Activated B cell treated with CpG ODN at 0.5 μM for 24 hours (primary cell): ENCODE measurements around the gene TUBE1. TPM values are rescaled to one million over a fixed set of nuclear protein-coding genes. Genes with fewer than 3 reads are reported as not detected.

Experiments used
- ATAC-seq: fragments of 200-7000 bp; cut with Tn5 transposase; one replicate; pipeline ENCODE4 v1.10.0; 2021; ENCODE audit warnings: low read depth, mild to moderate bottlenecking, moderate library complexity
- CTCF ChIA-PET: fragments of 350-600 bp; sonication (Branson Sonifier 250); formaldehyde crosslinking; loops from one replicate; lab custom pipeline; 2021; ENCODE audit warnings: antibody characterized with exemption; lab: Charles Lee
- POLR2A ChIA-PET: fragments of 350-600 bp; sonication (Branson Sonifier 250); formaldehyde crosslinking; loops from one replicate; lab custom pipeline; 2021; ENCODE audit warnings: antibody characterized with exemption; lab: Charles Lee
- DNase-seq: peaks from one replicate; pipeline ENCODE4 v3.0.0; 2022
- H3K27ac Mint-ChIP-seq: one replicate; pipeline ENCODE4 v1.8.0; 2020; ENCODE audit warnings: mixed read lengths
- H3K27me3 Mint-ChIP-seq: one replicate; pipeline ENCODE4 v1.8.0; 2021; ENCODE audit warnings: mixed read lengths
- H3K36me3 Mint-ChIP-seq: one replicate; pipeline ENCODE4 v1.8.0; 2021; ENCODE audit warnings: low read depth, mixed read lengths
- H3K4me1 Mint-ChIP-seq: one replicate; pipeline ENCODE4 v1.8.0; 2021; ENCODE audit warnings: mixed read lengths
- H3K4me3 Mint-ChIP-seq: one replicate; pipeline ENCODE4 v1.8.0; 2020; ENCODE audit warnings: mild to moderate bottlenecking, mixed read lengths
- H3K9me3 Mint-ChIP-seq: one replicate; pipeline ENCODE4 v1.8.0; 2020; ENCODE audit warnings: mixed read lengths
- CTCF ChIP-seq: fragments of 200-600 bp; IDR thresholded peaks from one replicate; pipeline ENCODE4 v1.8.0; 2022; ENCODE audit warnings: antibody characterized with exemption, mild to moderate bottlenecking
- intact Hi-C: fragments of 100-400 bp; cut with micrococcal nuclease; formaldehyde crosslinking; loops from one replicate; pipeline ENCODE4 v1.15.1; 2024
- total RNA-seq: library from RNA; stranded (reverse); gene quantifications from 2 replicates; pipeline ENCODE4 v1.2.3, GENCODE V29; 2022

Gene TUBE1
- total RNA-seq, 1 donor from 2014 or later, result 28.0 TPM

GRCh38 chr6:112065426-112065986, 21.8 kb downstream of the TUBE1 start:
- no peak for DNase-seq
- Mint-ChIP-seq H3K9me3 (no peaks in the 10 kb centered on the region), H3K4me3 (no peak overlapping the region), H3K27me3 (no peaks in the 10 kb centered on the region), H3K36me3 (peaks cover 6% of the 10 kb centered on the region), H3K27ac (no peak overlapping the region), H3K4me1 (no peaks in the 10 kb centered on the region)
- intact Hi-C loops, result no loop called here
- ChIA-PET CTCF (no interaction called here), POLR2A (no interaction called here)
- ATAC-seq, result no peak
- TF ChIP-seq CTCF, result no peak

- no peak for TF ChIP-seq CTCF
- ChIA-PET POLR2A (no interaction called here), CTCF (no interaction called here)
- Mint-ChIP-seq H3K27ac (no peak overlapping the region), H3K4me3 (no peak overlapping the region), H3K36me3 (no peaks in the 10 kb centered on the region), H3K9me3 (no peaks in the 10 kb centered on the region), H3K27me3 (no peaks in the 10 kb centered on the region), H3K4me1 (no peaks in the 10 kb centered on the region)
- DNase-seq, result no peak
- no peak for ATAC-seq
- intact Hi-C loops, result no loop called here
Observed at GRCh38 chr6:112062966-112063365, 24.3 kb downstream of the TUBE1 start.

GRCh38 chr6:112061605-112062004, 25.7 kb downstream of the TUBE1 start:
- TF ChIP-seq CTCF, result no peak
- ChIA-PET CTCF (interaction anchor here (1.2 to 1.6 kb wide), 2 partner anchors 10 to 19 kb away, joined by 3 read pairs; no protein-coding TSS in a partner anchor), POLR2A (no interaction called here)
- H3K4me3 Mint-ChIP-seq, result no peak overlapping the region
- H3K4me1 Mint-ChIP-seq, result no peaks in the 10 kb centered on the region
- intact Hi-C loops, result no loop called here
- no peaks in the 10 kb centered on the region for H3K9me3 Mint-ChIP-seq
- no peak for DNase-seq
- no peak overlapping the region for H3K27ac Mint-ChIP-seq
- no peaks in the 10 kb centered on the region for H3K36me3 Mint-ChIP-seq
- no peaks in the 10 kb centered on the region for H3K27me3 Mint-ChIP-seq
- no peak for ATAC-seq

GRCh38 chr6:112058243-112059032, 28.8 kb downstream of the TUBE1 start:
- ChIA-PET POLR2A (no interaction called here), CTCF (no interaction called here)
- TF ChIP-seq CTCF, result no peak
- DNase-seq, result no peak
- intact Hi-C loops, result no loop called here
- Mint-ChIP-seq H3K4me3 (no peak overlapping the region), H3K4me1 (no peaks in the 10 kb centered on the region), H3K9me3 (no peaks in the 10 kb centered on the region), H3K27me3 (peaks cover 5% of the 10 kb centered on the region), H3K36me3 (no peaks in the 10 kb centered on the region), H3K27ac (no peak overlapping the region)
- ATAC-seq, result no peak

GRCh38 chr6:112054555-112055190, 32.6 kb downstream of the TUBE1 start:
- Mint-ChIP-seq H3K27me3 (peaks cover 5% of the 10 kb centered on the region), H3K36me3 (no peaks in the 10 kb centered on the region), H3K27ac (no peak overlapping the region), H3K4me1 (no peaks in the 10 kb centered on the region), H3K9me3 (no peaks in the 10 kb centered on the region), H3K4me3 (no peak overlapping the region)
- no peak for DNase-seq
- ChIA-PET POLR2A (no interaction called here), CTCF (no interaction called here)
- no peak for ATAC-seq
- TF ChIP-seq CTCF, result no peak
- intact Hi-C loops, result no loop called here
